ENCODE measurements around the gene MRGPRF. TPM values are rescaled to one million over a fixed set of nuclear protein-coding genes. Genes with fewer than 3 reads are reported as not detected.

MRGPRF gene
- total and polyA plus RNA-seq, 2 of the 8 experiments (the other 6 are each of a cell fraction or from before 2014, with no cell fraction given) = 7.5 to 11.0 TPM

DNA sequence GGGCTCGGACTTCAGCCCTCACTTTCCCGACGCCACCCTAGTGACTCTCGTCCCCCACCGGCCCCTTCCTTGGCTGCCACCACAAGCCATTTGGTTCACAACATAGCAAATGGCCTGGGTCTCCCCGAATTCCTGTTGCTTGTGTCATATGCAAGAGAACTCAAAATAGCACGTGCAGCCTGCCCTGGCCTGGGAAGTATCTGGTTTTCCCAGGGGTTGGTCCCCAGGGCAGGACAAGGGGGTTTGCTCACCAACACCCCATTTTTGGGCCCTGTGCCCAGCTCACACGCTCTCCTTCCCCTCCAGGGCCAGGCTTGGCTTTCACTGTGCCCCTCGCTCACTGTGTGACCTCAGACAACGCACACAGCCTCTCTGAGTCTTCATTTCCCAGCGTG, 22.9 kb upstream of the MRGPRF start:
- Histone ChIP-seq H4K8ac (ENCODE audit: extremely low read depth, insufficient read depth, low read length) (no peak overlapping the region), H3K23me2 (ENCODE audit: low read depth, low read length) (no peaks in the 10 kb centered on the region), H3K9me3 (ENCODE audit: insufficient read depth in 2 of 2, low read depth in 1 of 2, low read length in 1 of 2) (no peaks in the 10 kb centered on the region), H3K79me2 (ENCODE audit: control insufficient read depth in 1 of 2, insufficient read depth in 2 of 2, low read length in 2 of 2) (no peaks in the 10 kb centered on the region), H3K14ac (ENCODE audit: insufficient read length) (no peak overlapping the region), H3K18ac (ENCODE audit: extremely low read depth, low read length) (no peak overlapping the region), H3K23ac (ENCODE audit: insufficient read length) (no peak overlapping the region), H2BK120ac (replicated peaks; ENCODE audit: low read depth, low read length) (no peak overlapping the region), H3K4me2 (ENCODE audit: insufficient read depth in 1 of 2, low read depth in 2 of 2, low read length in 2 of 2) (no peak overlapping the region), H3K4ac (replicated peaks; ENCODE audit: insufficient read length, low read depth, low read length) (no peak overlapping the region), H3K4me3 (ENCODE audit: extremely low read depth in 1 of 4, insufficient read depth in 2 of 4, low read depth in 3 of 4, low read length in 4 of 4) (no peak overlapping the region), H2AK5ac (ENCODE audit: low read depth, low read length) (no peak overlapping the region), H3K4me1 (replicated peaks in 1 of 4; ENCODE audit: control insufficient read depth in 3 of 4, insufficient read depth in 4 of 4, low read length in 3 of 4) (peaks cover 0 to 11% (median 3%) of the 10 kb centered on the region in 4 experiments; a peak in 4 of 7 replicates), H3K56ac (replicated peaks; ENCODE audit: insufficient read length, low read depth, low read length) (no peak overlapping the region), H3K27ac (ENCODE audit: low read depth, low read length) (no peak overlapping the region), H3K79me1 (ENCODE audit: low read depth, low read length) (no peaks in the 10 kb centered on the region), H3K9ac (replicated peaks in 1 of 4; ENCODE audit: extremely low read depth in 1 of 4, low read depth in 3 of 4, low read length in 3 of 4) (no peak overlapping the region), H4K20me1 (replicated peaks in 1 of 2; ENCODE audit: control insufficient read depth in 1 of 2, insufficient read depth in 2 of 2, low read length in 2 of 2) (no peaks in the 10 kb centered on the region), H4K5ac (ENCODE audit: insufficient read length, low read depth, low read length) (no peak overlapping the region), H3K36me3 (ENCODE audit: control insufficient read depth in 2 of 4, insufficient read depth in 4 of 4, low read length in 3 of 4) (no peaks in the 10 kb centered on the region), H2BK12ac (ENCODE audit: low read depth, low read length) (peak overlapping the region; percentile 80; the same call in 1 of the 2 replicates), H4K91ac (replicated peaks; ENCODE audit: insufficient read length, low read length) (peak overlapping the region; percentile 64), H2AFZ (ENCODE audit: low read length) (no peak overlapping the region), H2BK20ac (ENCODE audit: low read length) (no peak overlapping the region), H2BK5ac (ENCODE audit: low read depth, low read length) (no peak overlapping the region), H2BK15ac (ENCODE audit: low read length) (peak overlapping the region; percentile 92), H3K27me3 (replicated peaks in 1 of 4; ENCODE audit: control insufficient read depth in 3 of 4, extremely low read depth in 1 of 4, insufficient read depth in 3 of 4, low read length in 3 of 4) (no peaks in the 10 kb centered on the region; a peak in 1 of 7 replicates)
- 82% methylated on average over 11 of the region's 11 CpGs; no CpG with 5 or more reads in 1 of the 2 experiments for WGBS, 2 experiments (ENCODE audit: extremely low coverage in 1 of 2, insufficient coverage in 1 of 2, insufficient read length in 1 of 2, insufficient replicate concordance in 2 of 2, low coverage in 1 of 2, low lambda C conversion rate in 2 of 2, missing lambda C conversion rate in 1 of 2)
- DNase-seq (ENCODE audit: low read depth in 1 of 2, low spot score in 2 of 2) (no peak), FAIRE-seq (no peak)
- TF ChIP-seq ZNF274 (IDR thresholded peaks at IDR 0.05; ENCODE audit: borderline replicate concordance, extremely low read depth, low read length) (no peak), CTBP2 (IDR thresholded peaks at IDR 0.05; ENCODE audit: borderline replicate concordance, insufficient read depth, insufficient read length, low read length) (no peak), RNF2 (IDR thresholded peaks at IDR 0.05; ENCODE audit: borderline replicate concordance, low read depth, low read length, missing control alignments, poor library complexity, severe bottlenecking) (no peak), SIX5 (IDR thresholded peaks at IDR 0.05; ENCODE audit: low read depth, low read length) (no peak), TBP (IDR thresholded peaks at IDR 0.05; ENCODE audit: low read depth, low read length) (no peak), KDM1A (IDR thresholded peaks at IDR 0.05; ENCODE audit: borderline replicate concordance, low read length) (no peak)
- POLR2A ChIA-PET (ENCODE audit: partially characterized antibody) = no interaction called here
- CTCF ChIA-PET (ENCODE audit: partially characterized antibody) = interaction anchor here (0.7 kb wide), 1 partner anchor 25 kb away, joined by 4 read pairs; no protein-coding TSS in a partner anchor

Measured in H1 (cell line).